Astrocyte (in vitro differentiated cells and primary cell): ENCODE data around the gene TBC1D2. TPM values are rescaled to one million over a fixed set of nuclear protein-coding genes. Genes with fewer than 3 reads are reported as not detected.

Source experiments
- DNase-seq: peaks from one replicate; pipeline ENCODE4 v3.0.0-alpha.2; 2010; ENCODE audit warnings: low read depth
- FAIRE-seq: peaks from 2 replicates; lab custom pipeline; 2011; peaks lifted over from hg19 to GRCh38; lab: Jason Lieb, UNC
- H2AFZ ChIP-seq: 2 replicates; pipeline ENCODE4 v1.6.0; 2012; ENCODE audit warnings: low read depth, low read length, inconsistent platforms
- H3K27ac ChIP-seq: 2 replicates; pipeline ENCODE4 v1.5.1; 2011; ENCODE audit warnings: low read depth, low read length, inconsistent platforms
- H3K27me3 ChIP-seq: 2 replicates; pipeline ENCODE4 v1.6.0; 2011; ENCODE audit warnings: low read length, inconsistent platforms; ENCODE audit not compliant: insufficient read depth
- H3K36me3 ChIP-seq: 2 replicates; pipeline ENCODE4 v1.5.1; 2011; ENCODE audit warnings: low read length, inconsistent platforms; ENCODE audit not compliant: insufficient read depth
- H3K4me1 ChIP-seq: 2 replicates; pipeline ENCODE4 v1.5.1; 2011; ENCODE audit warnings: low read length, inconsistent platforms; ENCODE audit not compliant: insufficient read depth
- H3K4me2 ChIP-seq: 2 replicates; pipeline ENCODE4 v1.6.0; 2012; ENCODE audit warnings: low read length, inconsistent platforms
- H3K4me3 ChIP-seq: 2 replicates; pipeline ENCODE4 v1.5.1; 2011; ENCODE audit warnings: low read depth, mild to moderate bottlenecking, low read length, inconsistent platforms; ENCODE audit not compliant: insufficient read depth
- H3K79me2 ChIP-seq: 2 replicates; pipeline ENCODE4 v1.6.0; 2012; ENCODE audit warnings: mild to moderate bottlenecking, low read length, inconsistent platforms; ENCODE audit not compliant: insufficient read depth
- H3K9ac ChIP-seq: 2 replicates; pipeline ENCODE4 v1.6.0; 2012; ENCODE audit warnings: mild to moderate bottlenecking, low read length, inconsistent platforms
- H3K9me3 ChIP-seq: 2 replicates; pipeline ENCODE4 v1.5.1; 2012; ENCODE audit warnings: low read depth, mild to moderate bottlenecking, low read length, inconsistent platforms; ENCODE audit not compliant: insufficient read depth
- H4K20me1 ChIP-seq: 2 replicates; pipeline ENCODE4 v1.6.0; 2012; ENCODE audit warnings: low read length, inconsistent platforms; ENCODE audit not compliant: insufficient read depth
- H3K27ac Mint-ChIP-seq: one replicate; pipeline ENCODE4 v1.8.0; 2021; ENCODE audit warnings: mild to moderate bottlenecking, mixed read lengths; ENCODE audit not compliant: unreplicated experiment
- H3K27me3 Mint-ChIP-seq: one replicate; pipeline ENCODE4 v1.8.0; 2021; ENCODE audit warnings: low read depth, mixed read lengths; ENCODE audit not compliant: unreplicated experiment
- H3K36me3 Mint-ChIP-seq: one replicate; pipeline ENCODE4 v1.8.0; 2021; ENCODE audit warnings: low read depth, mixed read lengths; ENCODE audit not compliant: unreplicated experiment
- H3K4me1 Mint-ChIP-seq: one replicate; pipeline ENCODE4 v1.8.0; 2021; ENCODE audit warnings: low read depth, mixed read lengths; ENCODE audit not compliant: unreplicated experiment
- H3K4me3 Mint-ChIP-seq: one replicate; pipeline ENCODE4 v1.8.0; 2021; ENCODE audit warnings: mild to moderate bottlenecking, moderate library complexity, mixed read lengths; ENCODE audit not compliant: unreplicated experiment
- H3K9me3 Mint-ChIP-seq: one replicate; pipeline ENCODE4 v1.8.0; 2021; ENCODE audit warnings: mild to moderate bottlenecking, mixed read lengths; ENCODE audit not compliant: unreplicated experiment
- EZH2 ChIP-seq: IDR thresholded peaks from 2 replicates; pipeline ENCODE4 v1.6.1; 2012; ENCODE audit warnings: mild to moderate bottlenecking, low read length, inconsistent platforms; ENCODE audit not compliant: insufficient read depth
- total RNA-seq: library from RNA; stranded (reverse); gene quantifications from 2 replicates; pipeline ENCODE4 v1.2.1, GENCODE V29; 2021
- TF ChIP-seq, protein P1 (sequence below): IDR thresholded peaks from 2 replicates; pipeline ENCODE4 v1.5.1; 2011; ENCODE audit warnings: low read depth, mild to moderate bottlenecking, inconsistent platforms, low read length, moderate library complexity; ENCODE audit not compliant: insufficient read depth

The TBC1D2 gene
- total RNA-seq, 1 donor from 2014 or later = 9.6 TPM

DNA sequence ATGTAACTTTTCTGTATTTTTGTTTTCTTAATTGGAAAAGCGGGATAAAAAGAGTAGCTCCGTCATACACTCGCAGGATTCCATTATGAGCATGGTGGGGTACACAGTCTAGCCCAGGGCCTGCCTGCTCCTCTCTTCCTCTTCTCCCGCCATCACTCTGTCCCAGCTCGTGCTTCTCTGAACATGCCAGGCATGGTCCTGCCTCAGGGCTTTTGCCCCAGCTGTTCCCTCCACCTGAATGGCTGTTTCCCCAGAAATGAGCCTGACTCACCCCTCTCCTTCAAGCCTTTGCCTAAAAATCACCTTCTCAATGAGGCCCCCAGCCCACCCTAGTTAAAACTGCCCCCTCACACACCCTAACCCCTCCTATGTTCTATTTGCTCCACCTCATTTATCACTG lies 67.5 kb downstream of the TBC1D2 start:
- Histone ChIP-seq H3K27me3 (no peaks in the 10 kb centered on the region), H2AFZ (no peak overlapping the region), H4K20me1 (no peaks in the 10 kb centered on the region), H3K4me2 (no peak overlapping the region), H3K9me3 (no peaks in the 10 kb centered on the region), H3K4me3 (no peak overlapping the region), H3K9ac (no peak overlapping the region), H3K4me1 (peaks cover under 1% of the 10 kb centered on the region), H3K27ac (no peak overlapping the region), H3K36me3 (no peaks in the 10 kb centered on the region), H3K79me2 (no peaks in the 10 kb centered on the region)
- no peak overlapping the region for H3K27ac Mint-ChIP-seq
- no peak for TF ChIP-seq EZH2
- TF ChIP-seq, protein P1, sequence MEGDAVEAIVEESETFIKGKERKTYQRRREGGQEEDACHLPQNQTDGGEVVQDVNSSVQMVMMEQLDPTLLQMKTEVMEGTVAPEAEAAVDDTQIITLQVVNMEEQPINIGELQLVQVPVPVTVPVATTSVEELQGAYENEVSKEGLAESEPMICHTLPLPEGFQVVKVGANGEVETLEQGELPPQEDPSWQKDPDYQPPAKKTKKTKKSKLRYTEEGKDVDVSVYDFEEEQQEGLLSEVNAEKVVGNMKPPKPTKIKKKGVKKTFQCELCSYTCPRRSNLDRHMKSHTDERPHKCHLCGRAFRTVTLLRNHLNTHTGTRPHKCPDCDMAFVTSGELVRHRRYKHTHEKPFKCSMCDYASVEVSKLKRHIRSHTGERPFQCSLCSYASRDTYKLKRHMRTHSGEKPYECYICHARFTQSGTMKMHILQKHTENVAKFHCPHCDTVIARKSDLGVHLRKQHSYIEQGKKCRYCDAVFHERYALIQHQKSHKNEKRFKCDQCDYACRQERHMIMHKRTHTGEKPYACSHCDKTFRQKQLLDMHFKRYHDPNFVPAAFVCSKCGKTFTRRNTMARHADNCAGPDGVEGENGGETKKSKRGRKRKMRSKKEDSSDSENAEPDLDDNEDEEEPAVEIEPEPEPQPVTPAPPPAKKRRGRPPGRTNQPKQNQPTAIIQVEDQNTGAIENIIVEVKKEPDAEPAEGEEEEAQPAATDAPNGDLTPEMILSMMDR = no peak
- no peaks in the 10 kb centered on the region for H3K9me3 Mint-ChIP-seq
- H3K4me1 Mint-ChIP-seq = no peaks in the 10 kb centered on the region
- no peak overlapping the region for H3K4me3 Mint-ChIP-seq
- H3K36me3 Mint-ChIP-seq = peaks cover 6% of the 10 kb centered on the region
- H3K27me3 Mint-ChIP-seq = no peaks in the 10 kb centered on the region
- no peak for FAIRE-seq
- DNase-seq = no peak

DNA sequence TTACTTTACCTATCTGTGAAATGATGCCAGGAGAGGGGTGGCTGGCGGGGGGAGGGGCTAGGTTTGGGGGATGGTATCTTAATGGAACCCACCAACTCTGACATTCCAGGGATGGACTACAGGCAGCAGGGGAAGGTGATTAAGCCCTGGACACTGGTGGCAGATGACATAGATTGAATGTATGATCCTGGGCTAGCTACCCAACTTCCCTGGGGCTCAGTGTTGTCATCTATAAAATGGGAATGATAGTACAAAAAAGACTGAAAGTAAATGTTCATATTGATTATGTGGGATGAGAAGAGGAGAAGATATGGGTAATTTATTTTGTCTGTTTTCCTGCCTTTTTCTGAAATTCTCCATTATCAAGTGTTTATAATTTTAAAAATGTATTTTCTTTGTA lies 69.2 kb downstream of the TBC1D2 start:
- no peak overlapping the region for H3K4me3 Mint-ChIP-seq
- peaks cover 6% of the 10 kb centered on the region for H3K36me3 Mint-ChIP-seq
- DNase-seq (no peak), FAIRE-seq (no peak)
- no peaks in the 10 kb centered on the region for H3K27me3 Mint-ChIP-seq
- Histone ChIP-seq H3K36me3 (no peaks in the 10 kb centered on the region), H3K79me2 (no peaks in the 10 kb centered on the region), H3K27me3 (no peaks in the 10 kb centered on the region), H3K4me3 (no peak overlapping the region), H3K4me2 (no peak overlapping the region), H2AFZ (no peak overlapping the region), H4K20me1 (no peaks in the 10 kb centered on the region), H3K27ac (no peak overlapping the region), H3K4me1 (no peaks in the 10 kb centered on the region), H3K9me3 (no peaks in the 10 kb centered on the region), H3K9ac (no peak overlapping the region)
- H3K27ac Mint-ChIP-seq = no peak overlapping the region
- no peaks in the 10 kb centered on the region for H3K9me3 Mint-ChIP-seq
- no peak for TF ChIP-seq EZH2
- TF ChIP-seq, protein P1 = no peak
- H3K4me1 Mint-ChIP-seq = peaks cover 3% of the 10 kb centered on the region

DNA sequence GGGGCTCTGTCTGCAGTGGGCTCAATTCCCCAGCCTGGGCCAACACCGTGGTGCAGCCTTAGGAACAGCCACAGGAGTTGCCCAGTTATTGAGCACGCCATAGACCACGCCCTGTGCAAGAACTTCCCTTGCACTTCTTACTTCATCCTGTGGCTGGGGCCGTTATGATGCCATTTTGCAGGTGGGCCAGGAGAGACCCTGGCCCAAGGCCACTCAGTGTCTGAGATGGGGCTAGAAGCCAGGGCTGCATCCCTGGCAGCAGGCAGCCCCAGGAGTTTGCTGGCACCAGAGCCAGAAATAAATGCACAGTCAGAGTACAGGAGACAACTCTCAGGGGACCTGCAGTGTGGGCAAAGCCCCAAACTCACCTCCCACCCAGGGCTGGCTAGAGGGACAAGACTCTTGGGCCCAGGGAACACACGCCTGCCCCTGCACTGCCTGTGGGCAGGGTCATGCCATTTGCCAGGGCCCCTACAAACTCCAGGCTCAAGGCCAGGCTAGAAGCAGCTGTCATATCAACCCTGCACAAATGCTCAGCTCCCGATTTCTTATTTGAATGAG lies 69.8 kb downstream of the TBC1D2 start:
- no peak overlapping the region for H3K27ac Mint-ChIP-seq

More for the DNA sequence above, 69.8 kb downstream of the TBC1D2 start:
- Mint-ChIP-seq H3K4me1 (peaks cover 3% of the 10 kb centered on the region), H3K27me3 (no peaks in the 10 kb centered on the region), H3K9me3 (no peaks in the 10 kb centered on the region), H3K36me3 (peaks cover 6% of the 10 kb centered on the region), H3K4me3 (no peak overlapping the region)
- TF ChIP-seq EZH2 = no peak
- TF ChIP-seq, protein P1 = no peak
- H3K4me2 ChIP-seq = no peak overlapping the region
- no peak overlapping the region for H2AFZ ChIP-seq
- no peaks in the 10 kb centered on the region for H3K27me3 ChIP-seq
- H3K4me3 ChIP-seq = no peak overlapping the region
- FAIRE-seq (no peak), DNase-seq (no peak)
- no peak overlapping the region for H3K9ac ChIP-seq
- no peak overlapping the region for H3K27ac ChIP-seq
- H3K79me2 ChIP-seq = no peaks in the 10 kb centered on the region
- no peaks in the 10 kb centered on the region for H4K20me1 ChIP-seq
- H3K36me3 ChIP-seq = no peaks in the 10 kb centered on the region
- H3K4me1 ChIP-seq = no peaks in the 10 kb centered on the region
- H3K9me3 ChIP-seq = no peaks in the 10 kb centered on the region
